PC-9 (cell line): Measurements from ENCODE around the gene ZNF423. TPM values are rescaled to one million over a fixed set of nuclear protein-coding genes. Genes with fewer than 3 reads are reported as not detected.
"Not testable (repeated sequence)": the region's sequence is repeated elsewhere in the genome, so short reads cannot be mapped to it uniquely, and the experiment has no call there.

Source experiments
- BruUV-seq: library from RNA; stranded (reverse); fragments of 400-500 nt; replicated peaks from 2 replicates; lab custom pipeline; 2021; lab: Mats Ljungman, UMichigan
- CTCF ChIA-PET: fragments of 300-600 bp; sonication (Branson Sonifier 250); formaldehyde crosslinking; loops from one replicate; lab custom pipeline; 2022; ENCODE audit warnings: antibody characterized with exemption; lab: Charles Lee
- POLR2A ChIA-PET: fragments of 300-600 bp; sonication (Branson Sonifier 250); formaldehyde crosslinking; loops from one replicate; lab custom pipeline; 2022; ENCODE audit warnings: antibody characterized with exemption; ENCODE audit not compliant: unreplicated experiment; lab: Charles Lee
- DNase-seq, 2 experiments: peaks; one replicate each; pipeline versions ENCODE4 v3.0.0 to v3.0.0-alpha.2; 2015 to 2022; ENCODE audit warnings: mixed read lengths in 1 of 2
- H2AFZ ChIP-seq: fragments of 200-600 bp; sonication (generic); 2 replicates; pipeline ENCODE4 v1.8.1; 2017; ENCODE audit warnings: antibody characterized with exemption
- H3F3A ChIP-seq: fragments of 200-600 bp; sonication (generic); 2 replicates; pipeline ENCODE4 v1.8.1; 2017; ENCODE audit warnings: antibody characterized with exemption, mild to moderate bottlenecking, low read depth; ENCODE audit not compliant: insufficient read depth
- H3K27ac ChIP-seq: fragments of 200-600 bp; sonication (generic); 2 replicates; pipeline ENCODE4 v1.6.1; 2016; ENCODE audit warnings: mixed run types
- H3K27me3 ChIP-seq: fragments of 200-600 bp; sonication (generic); 2 replicates; pipeline ENCODE4 v1.6.1; 2016; ENCODE audit warnings: low read depth, mixed run types; ENCODE audit not compliant: insufficient read depth
- H3K36me3 ChIP-seq: fragments of 200-600 bp; sonication (generic); 2 replicates; pipeline ENCODE4 v1.6.1; 2016; ENCODE audit warnings: low read depth, mixed run types
- H3K4me1 ChIP-seq: fragments of 200-600 bp; sonication (generic); replicated peaks from 2 replicates; pipeline ENCODE4 v1.6.1; 2016; ENCODE audit warnings: mixed run types; ENCODE audit not compliant: insufficient read depth
- H3K4me2 ChIP-seq: fragments of 200-600 bp; sonication (generic); 2 replicates; pipeline ENCODE4 v1.6.1; 2017; ENCODE audit warnings: mixed run types
- H3K4me3 ChIP-seq: fragments of 200-600 bp; sonication (generic); 2 replicates; pipeline ENCODE4 v1.6.1; 2016; ENCODE audit warnings: mixed run types
- H3K79me2 ChIP-seq: fragments of 200-600 bp; sonication (generic); 2 replicates; pipeline ENCODE4 v1.6.1; 2017; ENCODE audit warnings: low read depth, mixed run types
- H3K9me2 ChIP-seq: fragments of 200-600 bp; sonication (generic); 2 replicates; pipeline ENCODE4 v1.8.1; 2017; ENCODE audit warnings: mild to moderate bottlenecking; ENCODE audit not compliant: insufficient read depth
- H3K9me3 ChIP-seq: fragments of 200-600 bp; sonication (generic); 2 replicates; pipeline ENCODE4 v1.8.1; 2016; ENCODE audit warnings: low read depth; ENCODE audit not compliant: insufficient read depth
- H4K20me1 ChIP-seq: fragments of 200-600 bp; sonication (generic); 2 replicates; pipeline ENCODE4 v1.8.1; 2017; ENCODE audit not compliant: insufficient read depth
- EZH2 ChIP-seq: fragments of 200-600 bp; sonication (generic); IDR thresholded peaks from 2 replicates; pipeline ENCODE4 v1.8.0; 2017; ENCODE audit warnings: antibody characterized with exemption, low read depth
- intact Hi-C: fragments of 100-400 bp; cut with micrococcal nuclease; formaldehyde crosslinking; loops from one replicate; pipeline ENCODE4 v1.10.0; 2022; ENCODE audit not compliant: unreplicated experiment
- total RNA-seq: library from RNA; stranded (reverse); gene quantifications from 2 replicates; pipeline ENCODE4 v1.2.3, GENCODE V29; 2021
- TF ChIP-seq, protein P1 (sequence below): fragments of 200-600 bp; sonication (generic); conservative IDR thresholded peaks from 2 replicates; pipeline ENCODE4 v1.6.1; 2017; ENCODE audit warnings: mixed run types, antibody characterized with exemption, mild to moderate bottlenecking, moderate library complexity

ZNF423 gene
- total RNA-seq, 1 experiment from 2014 or later, result not detected

DNA sequence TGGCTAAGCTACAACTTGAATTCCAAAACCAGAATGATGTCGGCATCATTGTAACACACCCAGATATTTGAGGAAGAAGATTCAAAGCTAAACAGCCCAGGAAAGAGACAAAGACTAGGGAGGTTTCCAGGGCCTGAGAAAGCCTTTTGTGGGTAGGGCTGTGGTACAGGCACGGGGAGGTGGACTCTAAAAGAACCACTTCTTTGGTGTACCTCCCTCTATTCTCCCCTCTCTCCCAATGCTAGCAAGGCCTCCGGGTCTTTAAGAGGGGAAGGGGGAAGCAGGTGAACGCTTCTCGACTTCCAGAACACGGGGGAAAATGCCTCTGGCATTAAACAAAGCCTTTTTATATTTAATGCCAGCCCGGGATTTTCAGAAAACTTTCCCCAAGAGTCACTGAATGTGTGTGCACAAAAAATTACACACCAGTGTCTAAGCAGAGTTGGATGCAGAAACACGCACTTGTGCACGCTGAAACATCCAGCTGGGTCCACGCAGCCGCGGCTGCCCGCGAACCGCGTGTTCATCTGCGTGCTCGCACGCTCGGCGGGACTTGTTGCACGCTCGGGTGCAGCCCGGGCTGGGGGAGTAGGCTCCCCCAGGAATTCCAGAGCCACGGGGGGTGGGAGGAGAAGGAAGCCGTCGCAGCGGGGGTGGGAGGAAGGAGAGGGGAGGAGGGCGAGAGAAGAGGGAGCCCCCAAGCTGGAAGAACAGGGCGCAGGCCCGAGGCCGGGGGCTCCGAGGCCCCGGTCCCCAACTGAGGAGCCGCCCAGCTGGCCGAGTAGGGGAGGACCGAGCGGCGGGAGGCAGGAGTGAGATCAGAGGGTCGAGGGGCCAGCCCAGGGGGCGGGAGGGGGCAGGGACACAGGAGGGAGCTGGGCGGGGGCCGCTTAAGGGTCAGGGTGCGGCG, 20.1 kb upstream of the ZNF423 start:
- H2AFZ ChIP-seq, result no peak overlapping the region
- H3K9me3 ChIP-seq, result no peaks in the 10 kb centered on the region

DNA sequence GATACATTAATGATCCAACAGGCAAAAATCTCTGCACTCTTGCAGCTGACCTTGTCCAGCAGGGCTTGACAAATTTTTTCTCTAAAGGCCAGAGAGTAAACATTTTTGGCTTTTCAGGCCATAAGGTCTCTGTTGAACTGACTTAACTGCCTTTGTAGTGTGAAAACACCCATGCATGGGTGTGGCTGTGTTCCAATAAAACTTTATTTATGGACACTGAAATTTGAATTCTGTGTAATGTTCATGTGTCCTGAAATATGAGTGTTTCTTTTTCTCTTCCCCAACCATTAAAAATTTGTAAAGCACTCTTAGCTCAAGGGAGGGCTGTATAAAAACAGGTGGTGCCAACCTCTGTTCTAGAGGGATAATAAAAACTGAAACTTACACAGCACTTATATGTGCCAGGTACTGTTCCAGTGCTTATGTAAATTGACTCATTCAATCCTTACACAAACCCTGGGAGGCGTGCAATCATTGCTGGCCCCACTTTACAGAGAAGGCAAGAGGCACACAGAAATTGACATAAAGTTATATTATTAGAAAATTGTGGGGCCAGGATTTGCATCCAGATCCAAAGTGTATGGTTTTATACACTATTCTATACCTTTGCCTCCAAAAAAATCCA, 18.8 kb upstream of the ZNF423 start:
- Histone ChIP-seq H3K9me3 (no peaks in the 10 kb centered on the region), H3K27ac (no peak overlapping the region), H3F3A (no peaks in the 10 kb centered on the region), H3K4me3 (no peak overlapping the region), H3K36me3 (no peaks in the 10 kb centered on the region), H3K4me2 (no peak overlapping the region), H3K4me1 (no peaks in the 10 kb centered on the region), H4K20me1 (no peaks in the 10 kb centered on the region), H3K79me2 (no peaks in the 10 kb centered on the region), H2AFZ (no peak overlapping the region), H3K27me3 (peaks cover 73% of the 10 kb centered on the region), H3K9me2 (no peaks in the 10 kb centered on the region)
- TF ChIP-seq, protein P1, sequence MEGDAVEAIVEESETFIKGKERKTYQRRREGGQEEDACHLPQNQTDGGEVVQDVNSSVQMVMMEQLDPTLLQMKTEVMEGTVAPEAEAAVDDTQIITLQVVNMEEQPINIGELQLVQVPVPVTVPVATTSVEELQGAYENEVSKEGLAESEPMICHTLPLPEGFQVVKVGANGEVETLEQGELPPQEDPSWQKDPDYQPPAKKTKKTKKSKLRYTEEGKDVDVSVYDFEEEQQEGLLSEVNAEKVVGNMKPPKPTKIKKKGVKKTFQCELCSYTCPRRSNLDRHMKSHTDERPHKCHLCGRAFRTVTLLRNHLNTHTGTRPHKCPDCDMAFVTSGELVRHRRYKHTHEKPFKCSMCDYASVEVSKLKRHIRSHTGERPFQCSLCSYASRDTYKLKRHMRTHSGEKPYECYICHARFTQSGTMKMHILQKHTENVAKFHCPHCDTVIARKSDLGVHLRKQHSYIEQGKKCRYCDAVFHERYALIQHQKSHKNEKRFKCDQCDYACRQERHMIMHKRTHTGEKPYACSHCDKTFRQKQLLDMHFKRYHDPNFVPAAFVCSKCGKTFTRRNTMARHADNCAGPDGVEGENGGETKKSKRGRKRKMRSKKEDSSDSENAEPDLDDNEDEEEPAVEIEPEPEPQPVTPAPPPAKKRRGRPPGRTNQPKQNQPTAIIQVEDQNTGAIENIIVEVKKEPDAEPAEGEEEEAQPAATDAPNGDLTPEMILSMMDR, result no peak
- TF ChIP-seq EZH2, result no peak
- POLR2A ChIA-PET, result no interaction called here
- CTCF ChIA-PET, result no interaction called here
- no TSS peak for BruUV-seq
- no peak for DNase-seq
- intact Hi-C loops, result no loop called here

More for the DNA sequence above, 20.1 kb upstream of the ZNF423 start:
- Histone ChIP-seq H3K79me2 (no peaks in the 10 kb centered on the region), H3K4me3 (no peak overlapping the region), H3K27ac (no peak overlapping the region), H3K9me2 (no peaks in the 10 kb centered on the region), H3F3A (no peaks in the 10 kb centered on the region), H3K27me3 (peaks cover 73% of the 10 kb centered on the region), H3K36me3 (no peaks in the 10 kb centered on the region), H4K20me1 (no peaks in the 10 kb centered on the region), H3K4me2 (no peak overlapping the region), H3K4me1 (no peaks in the 10 kb centered on the region)
- no TSS peak for BruUV-seq
- POLR2A ChIA-PET, result no interaction called here
- CTCF ChIA-PET, result interaction anchor here (0.7 kb wide), 1 partner anchor 190 kb away, joined by 6 read pairs; no protein-coding TSS in a partner anchor
- intact Hi-C loops, result no loop called here
- no peak for DNase-seq
- TF ChIP-seq, protein P1, result no peak
- TF ChIP-seq EZH2, result no peak

DNA sequence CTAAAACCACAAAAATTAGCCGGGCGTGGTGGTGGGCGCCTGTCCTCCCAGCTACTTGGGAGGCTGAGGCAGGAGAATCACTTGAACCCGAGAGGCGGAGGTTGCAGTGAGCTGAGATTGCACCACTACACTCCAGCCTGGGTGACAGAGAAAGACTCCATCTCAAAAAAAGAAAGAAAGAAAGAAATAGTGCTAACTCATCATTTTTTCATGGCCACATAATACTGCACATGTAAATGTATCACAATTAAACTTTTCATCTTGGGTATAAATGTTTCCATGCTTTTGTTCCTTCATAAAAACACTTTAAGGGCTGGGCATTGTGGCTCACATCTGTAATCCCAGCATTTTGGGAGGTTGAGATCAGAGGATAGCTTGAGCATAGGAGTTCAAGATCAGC, 15.9 kb upstream of the ZNF423 start:
- intact Hi-C loops, BruUV-seq: not testable (repeated sequence)

More for the DNA sequence above, 15.9 kb upstream of the ZNF423 start:
- CTCF ChIA-PET, POLR2A ChIA-PET, DNase-seq, H2AFZ ChIP-seq, H3K4me3 ChIP-seq, H3F3A ChIP-seq, H4K20me1 ChIP-seq, H3K9me2 ChIP-seq, H3K36me3 ChIP-seq, H3K79me2 ChIP-seq, H3K4me2 ChIP-seq, H3K9me3 ChIP-seq, H3K27ac ChIP-seq, H3K4me1 ChIP-seq: not testable (repeated sequence)
- H3K27me3 ChIP-seq, result peaks cover 77% of the 10 kb centered on the region
